ENCODE measurements around the gene CPA4. TPM values are rescaled to one million over a fixed set of nuclear protein-coding genes. Genes with fewer than 3 reads are reported as not detected.

The CPA4 gene
- total RNA-seq, 1 donor from 2014 or later: not detected

DNA sequence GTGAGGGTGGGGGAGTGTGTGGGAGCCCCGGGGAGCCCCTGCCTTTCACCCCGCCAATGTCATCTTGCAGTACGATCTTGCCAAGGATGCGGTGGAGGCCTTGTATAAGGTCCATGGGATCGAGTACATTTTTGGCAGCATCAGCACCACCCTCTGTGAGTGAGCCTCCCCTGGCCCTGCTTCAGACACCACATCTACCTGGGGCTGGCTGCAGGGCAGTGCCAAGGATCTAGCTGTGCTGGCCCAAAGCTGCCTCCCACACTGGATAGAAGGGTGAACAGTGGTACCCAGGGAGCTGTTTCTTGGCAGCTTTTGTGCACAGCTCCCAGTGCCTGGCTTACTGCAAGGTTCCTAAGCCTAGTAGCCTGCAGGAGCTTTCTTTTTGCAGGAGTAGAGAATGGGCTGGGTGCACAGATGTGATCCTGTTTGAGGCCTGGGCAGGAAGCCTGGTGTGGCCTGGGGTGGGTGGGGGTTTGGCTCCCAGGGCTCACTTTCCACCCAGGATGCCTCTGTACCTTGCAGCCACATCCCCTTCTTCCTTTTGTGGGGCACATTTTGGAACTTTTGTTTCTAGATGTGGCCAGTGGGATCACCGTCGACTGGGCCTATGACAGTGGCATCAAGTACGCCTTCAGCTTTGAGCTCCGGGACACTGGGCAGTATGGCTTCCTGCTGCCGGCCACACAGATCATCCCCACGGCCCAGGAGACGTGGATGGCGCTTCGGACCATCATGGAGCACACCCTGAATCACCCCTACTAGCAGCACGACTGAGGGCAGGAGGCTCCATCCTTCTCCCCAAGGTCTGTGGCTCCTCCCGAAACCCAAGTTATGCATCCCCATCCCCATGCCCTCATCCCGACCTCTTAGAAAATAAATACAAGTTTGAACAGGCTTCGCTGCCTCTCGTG, 75.1 kb downstream of the CPA4 start:
- Mint-ChIP-seq H3K27me3 (ENCODE audit: low read depth) (no peaks in the 10 kb centered on the region), H3K9me3 (no peaks in the 10 kb centered on the region), H3K27ac (no peak overlapping the region), H3K4me3 (ENCODE audit: low read depth) (no peak overlapping the region), H3K4me1 (ENCODE audit: low read depth) (peaks cover 32% of the 10 kb centered on the region), H3K36me3 (ENCODE audit: low read depth) (no peaks in the 10 kb centered on the region)
- no peak for DNase-seq (ENCODE audit: low spot score)
- intact Hi-C loops (cut with micrococcal nuclease): no loop called here

DNA sequence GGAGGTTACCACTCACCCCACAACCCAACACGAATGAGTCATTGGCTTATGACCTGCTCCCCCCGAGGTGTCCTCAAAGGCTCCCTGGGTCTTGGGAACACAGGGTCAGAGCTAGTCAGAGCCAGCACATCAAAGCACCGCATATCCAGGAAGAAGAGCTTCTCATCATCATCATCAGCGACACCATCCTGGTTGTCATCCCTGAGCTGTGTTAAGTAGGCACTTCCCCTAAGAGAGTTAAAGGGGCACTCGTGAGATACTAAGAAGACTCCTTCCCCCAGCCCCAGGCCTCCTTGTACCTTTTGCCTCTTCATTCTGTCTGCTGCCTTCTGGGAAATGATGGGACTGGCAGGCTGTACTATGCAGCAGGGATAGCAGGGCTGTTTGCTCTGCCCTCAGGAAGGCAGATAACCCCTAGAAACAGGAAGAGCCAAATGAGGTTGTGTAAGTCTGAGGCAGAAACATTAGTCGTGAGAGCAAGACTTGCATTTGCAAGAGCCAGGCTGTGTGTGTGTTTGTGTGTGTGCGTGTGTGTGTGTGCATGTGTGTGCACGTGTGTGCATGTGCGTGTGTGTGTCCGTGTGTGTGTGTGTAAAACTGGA, 76.2 kb downstream of the CPA4 start:
- Mint-ChIP-seq H3K4me1 (ENCODE audit: low read depth) (peaks cover 26% of the 10 kb centered on the region), H3K4me3 (ENCODE audit: low read depth) (no peak overlapping the region), H3K36me3 (ENCODE audit: low read depth) (no peaks in the 10 kb centered on the region), H3K27me3 (ENCODE audit: low read depth) (no peaks in the 10 kb centered on the region), H3K9me3 (no peaks in the 10 kb centered on the region), H3K27ac (peak overlapping the region; percentile 31)
- intact Hi-C loops (cut with micrococcal nuclease): no loop called here
- DNase-seq (ENCODE audit: low spot score): no peak

DNA sequence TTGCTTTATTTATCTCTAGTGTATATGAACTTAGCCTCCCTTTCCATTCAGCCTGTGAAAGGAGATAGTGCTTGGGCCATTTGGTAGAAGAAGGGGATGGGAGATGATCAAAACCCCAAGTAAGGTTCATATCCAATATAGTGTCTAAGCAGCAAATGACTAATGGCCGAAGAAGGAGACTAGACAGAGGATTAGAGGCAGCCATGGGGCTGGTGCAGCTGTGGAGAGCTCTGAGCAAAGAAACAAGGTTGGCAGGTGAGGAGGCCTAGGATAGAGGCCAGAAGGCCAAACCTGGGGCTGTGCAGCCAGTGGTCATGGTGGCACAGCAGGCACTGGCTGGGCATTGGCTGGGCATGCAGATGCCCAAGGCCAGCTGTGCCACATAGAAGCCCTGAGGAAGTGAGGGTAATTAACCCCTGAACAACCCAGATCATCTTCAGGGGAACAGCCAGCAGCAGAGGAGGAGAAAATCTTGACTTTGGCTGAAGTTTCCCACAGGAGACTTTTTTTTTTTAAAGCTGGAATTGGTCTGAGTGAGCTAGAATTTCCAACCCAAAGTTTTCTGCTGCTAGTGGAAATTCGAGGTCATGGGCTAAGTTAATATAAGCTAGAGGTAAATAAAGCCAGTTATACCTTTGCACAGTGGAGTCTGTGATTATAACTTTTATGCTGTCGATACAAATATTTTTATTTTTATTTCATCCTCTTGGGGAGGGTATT, 77.0 kb downstream of the CPA4 start:
- Mint-ChIP-seq H3K9me3 (no peaks in the 10 kb centered on the region), H3K36me3 (ENCODE audit: low read depth) (no peaks in the 10 kb centered on the region), H3K27ac (no peak overlapping the region), H3K4me3 (ENCODE audit: low read depth) (no peak overlapping the region), H3K27me3 (ENCODE audit: low read depth) (no peaks in the 10 kb centered on the region), H3K4me1 (ENCODE audit: low read depth) (peaks cover 26% of the 10 kb centered on the region)
- no peak for DNase-seq (ENCODE audit: low spot score)
- intact Hi-C loops (cut with micrococcal nuclease): no loop called here

DNA sequence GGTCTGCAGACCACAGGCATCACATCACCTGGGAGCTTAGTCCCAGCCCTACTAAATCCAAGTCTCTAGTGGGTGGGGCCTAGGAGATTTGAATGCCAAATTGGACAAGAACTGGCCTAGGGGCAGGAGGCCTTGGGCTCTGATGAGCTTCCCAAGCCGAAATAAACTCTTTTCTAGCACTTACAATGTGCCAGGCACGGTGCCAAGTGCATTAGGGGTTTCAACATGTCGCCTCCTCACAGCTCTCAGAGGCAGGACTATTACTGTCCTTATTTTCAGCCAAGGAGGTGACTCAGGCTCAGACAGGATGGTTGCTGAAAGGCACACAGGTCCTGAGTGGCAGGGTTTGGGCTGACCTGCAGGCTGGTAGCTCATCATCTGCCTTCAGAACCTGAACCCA, 78.1 kb downstream of the CPA4 start:
- DNase-seq (ENCODE audit: low spot score): no peak
- intact Hi-C loops (cut with micrococcal nuclease): no loop called here
- H3K4me1 Mint-ChIP-seq (ENCODE audit: low read depth): peaks cover 25% of the 10 kb centered on the region
- H3K27ac Mint-ChIP-seq: no peak overlapping the region
- no peak overlapping the region for H3K4me3 Mint-ChIP-seq (ENCODE audit: low read depth)
- H3K27me3 Mint-ChIP-seq (ENCODE audit: low read depth): no peaks in the 10 kb centered on the region
- peaks cover under 1% of the 10 kb centered on the region for H3K9me3 Mint-ChIP-seq
- H3K36me3 Mint-ChIP-seq (ENCODE audit: low read depth): no peaks in the 10 kb centered on the region

DNA sequence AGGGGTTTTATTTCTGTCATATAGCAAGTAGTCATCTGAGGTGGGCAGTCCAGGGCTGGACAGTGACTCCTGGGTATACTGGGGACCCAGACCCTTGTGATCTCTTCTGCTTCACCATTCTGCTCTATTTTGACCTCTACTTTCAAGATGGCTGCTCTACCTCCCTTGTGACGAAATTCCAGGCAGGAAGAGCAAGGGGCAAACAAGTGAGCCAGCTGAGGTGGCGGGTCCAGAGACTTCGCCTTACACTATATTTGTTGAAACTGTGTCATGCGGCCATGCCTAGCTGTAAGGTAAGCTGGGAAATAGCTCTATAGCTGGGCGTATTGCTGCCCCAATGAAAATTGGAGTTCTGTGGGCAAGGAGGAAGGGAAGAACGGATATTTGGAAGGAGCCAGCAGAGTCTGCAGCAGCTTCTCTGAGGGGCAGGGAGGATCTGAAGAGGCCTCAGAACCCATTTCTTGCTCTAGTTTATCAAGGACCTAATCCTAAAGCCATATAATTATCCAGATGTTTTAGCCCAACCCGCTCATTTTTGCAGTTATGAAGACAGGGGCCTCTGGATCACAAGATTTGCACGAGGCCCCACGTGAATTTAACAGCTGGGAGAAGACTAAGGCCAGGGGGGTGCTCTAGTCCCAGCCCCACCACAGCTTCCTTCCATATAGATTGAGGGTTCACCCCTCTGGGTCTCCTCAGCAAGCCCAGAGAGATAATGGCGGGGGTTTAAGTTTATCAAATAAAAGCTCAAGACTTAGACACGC, 79.6 kb downstream of the CPA4 start:
- Mint-ChIP-seq H3K36me3 (ENCODE audit: low read depth) (no peaks in the 10 kb centered on the region), H3K4me3 (ENCODE audit: low read depth) (no peak overlapping the region), H3K4me1 (ENCODE audit: low read depth) (peaks cover 16% of the 10 kb centered on the region), H3K27me3 (ENCODE audit: low read depth) (no peaks in the 10 kb centered on the region), H3K27ac (no peak overlapping the region), H3K9me3 (peaks cover 8% of the 10 kb centered on the region)
- no peak for DNase-seq (ENCODE audit: low spot score)
- intact Hi-C loops (cut with micrococcal nuclease): no loop called here

Other genes starting within 250 kb of the CPA4 start
- gene ZC3HC1, start 241.8 kb upstream of the CPA4 start, total RNA-seq: 26.4 and 26.6 TPM in 2 replicates
- 13.9 and 16.0 TPM in 2 replicates for gene KLHDC10, start 222.6 kb upstream of the CPA4 start, total RNA-seq
- gene TMEM209, start 87.8 kb upstream of the CPA4 start, total RNA-seq: 41.6 and 43.2 TPM in 2 replicates
- gene SSMEM1, start 85.3 kb upstream of the CPA4 start, total RNA-seq: not detected in 2 replicates
- 0.14 TPM in 1 of 2 replicates, not detected in the other for gene CPA2, start 26.3 kb upstream of the CPA4 start, total RNA-seq
- 0.66 and 2.2 TPM in 2 replicates for gene CPA5, start 51.7 kb downstream of the CPA4 start, total RNA-seq
- not detected in 2 replicates for gene CPA1, start 87.3 kb downstream of the CPA4 start, total RNA-seq
- 15.9 and 21.2 TPM in 2 replicates for gene CEP41, start 147.9 kb downstream of the CPA4 start, total RNA-seq
- 3.1 and 3.6 TPM in 2 replicates for gene MEST, start 198.9 kb downstream of the CPA4 start, total RNA-seq

All from activated T-helper 2 cell treated with anti-CD3 and anti-CD28 coated beads, Interferon-gamma antibody, Interleukin-2, Interleukin-4, amounts not matched to agents 10 μg/mL and 5 μg/mL and 100 μg/mL, durations not matched to agents 14 hours and 24 hours and 36 hours (primary cell).